GM12878 (cell line): Measurements from ENCODE around the gene TBC1D32. TPM values are rescaled to one million over a fixed set of nuclear protein-coding genes. Genes with fewer than 3 reads are reported as not detected.
A peak's percentile ranks its signal among the peaks of the same experiment; 100 is the strongest.

Experiments used
- ATAC-seq: fragments of 200-7000 bp; cut with Tn5 transposase; 3 replicates; pipeline ENCODE4 v1.9.1; 2020; ENCODE audit warnings: mild to moderate bottlenecking, moderate library complexity
- BruUV-seq: library from RNA; stranded (reverse); fragments of 400-500 nt; replicated peaks from 2 replicates; lab custom pipeline; 2021; lab: Mats Ljungman, UMichigan
- CTCF ChIA-PET: fragments of 300-600 bp; sonication (Branson Sonifier 250); formaldehyde crosslinking; extraction: SDS; loops from one replicate; lab custom pipeline; 2021; ENCODE audit warnings: inconsistent platforms; lab: Yijun Ruan, JAX
- POLR2A ChIA-PET: fragments of 350-600 bp; formaldehyde crosslinking; extraction: SDS; loops from one replicate; lab custom pipeline; 2021; ENCODE audit warnings: inconsistent platforms; lab: Charles Lee
- RAD21 ChIA-PET: fragments of 300-600 bp; sonication (Branson Sonifier 250); formaldehyde crosslinking; loops from one replicate; lab custom pipeline; 2023; ENCODE audit warnings: antibody characterized with exemption; ENCODE audit not compliant: unreplicated experiment; lab: Charles Lee
- SMC1A ChIA-PET: fragments of 300-600 bp; sonication (Branson Sonifier 250); formaldehyde crosslinking; loops from one replicate; lab custom pipeline; 2023; ENCODE audit not compliant: unreplicated experiment, uncharacterized antibody; lab: Charles Lee
- DNase-seq: peaks from one replicate; pipeline ENCODE4 v3.0.0-alpha.2; 2011; ENCODE audit warnings: low read depth, low spot score
- FAIRE-seq: peaks from 3 replicates; lab custom pipeline; 2011; peaks lifted over from hg19 to GRCh38; lab: Jason Lieb, UNC
- H2AFZ ChIP-seq: 2 replicates; pipeline ENCODE4 v1.6.0; 2011; ENCODE audit warnings: low read depth, low read length, control low read depth; ENCODE audit not compliant: control insufficient read depth
- H3K27ac ChIP-seq: 2 replicates; pipeline ENCODE4 v1.5.1; 2011; ENCODE audit warnings: control low read depth; ENCODE audit not compliant: control insufficient read depth, insufficient read depth
- H3K27me3 ChIP-seq, 2 experiments: replicated peaks in 1 of 2; 2 replicates each; pipeline versions ENCODE4 v1.6.0 to v1.6.1; 2011; ENCODE audit warnings: low read length in 1 of 2; ENCODE audit not compliant: control insufficient read depth in 2 of 2, insufficient read depth in 2 of 2
- H3K36me3 ChIP-seq, 2 experiments: 2 replicates each; pipeline ENCODE4 v1.5.1; 2011; ENCODE audit warnings: low read length in 1 of 2; ENCODE audit not compliant: control insufficient read depth in 2 of 2, insufficient read depth in 2 of 2
- H3K4me1 ChIP-seq: 2 replicates; pipeline ENCODE4 v1.6.1; 2011; ENCODE audit warnings: mild to moderate bottlenecking, low read length, moderate library complexity, mixed read lengths; ENCODE audit not compliant: control insufficient read depth, insufficient read depth
- H3K4me2 ChIP-seq: 2 replicates; pipeline ENCODE4 v1.6.0; 2011; ENCODE audit warnings: control low read depth; ENCODE audit not compliant: control insufficient read depth, insufficient read depth
- H3K4me3 ChIP-seq: fragments of 200-600 bp; sonication (generic); 2 replicates; pipeline ENCODE4 v1.5.1; 2016
- H3K79me2 ChIP-seq: 2 replicates; pipeline ENCODE4 v1.6.0; 2011; ENCODE audit warnings: low read length; ENCODE audit not compliant: control insufficient read depth, insufficient read depth
- H3K9ac ChIP-seq: 2 replicates; pipeline ENCODE4 v1.8.0; 2011; ENCODE audit warnings: low read length, control low read depth, mixed read lengths; ENCODE audit not compliant: control insufficient read depth, insufficient read depth
- H3K9me3 ChIP-seq: replicated peaks from 3 replicates; pipeline ENCODE4 v1.5.1; 2011; ENCODE audit warnings: mild to moderate bottlenecking, low read length; ENCODE audit not compliant: control insufficient read depth, insufficient read depth
- H4K20me1 ChIP-seq: 2 replicates; pipeline ENCODE4 v1.6.0; 2011; ENCODE audit not compliant: control insufficient read depth, insufficient read depth
- CBX5 ChIP-seq: sonication (generic); IDR thresholded peaks from 2 replicates; pipeline ENCODE4 v1.6.1; 2016; ENCODE audit warnings: low read depth, moderate library complexity, mild to moderate bottlenecking, inconsistent platforms
- HDAC6 ChIP-seq: fragments of 200-600 bp; sonication (generic); IDR thresholded peaks from one replicate; pipeline ENCODE4 v1.8.0; 2017; ENCODE audit warnings: antibody characterized with exemption; ENCODE audit not compliant: unreplicated experiment
- KLF5 ChIP-seq: fragments of 450-650 bp; IDR thresholded peaks from 2 replicates; pipeline ENCODE4 v1.6.1; 2014; ENCODE audit warnings: mild to moderate bottlenecking; ENCODE audit not compliant: partially characterized antibody
- MXI1 ChIP-seq: fragments of 150-350 bp; IDR thresholded peaks from 2 replicates; pipeline ENCODE4 v1.6.1; 2011; ENCODE audit warnings: low read depth, mild to moderate bottlenecking, inconsistent platforms, low read length, improper control_type of control experiment
- MYB ChIP-seq: fragments of 150-350 bp; IDR thresholded peaks from 2 replicates; pipeline ENCODE4 v1.6.1; 2014; ENCODE audit warnings: mild to moderate bottlenecking, low read depth, low read length, borderline replicate concordance
- PML ChIP-seq: IDR thresholded peaks from 2 replicates; pipeline ENCODE4 v1.6.1; 2012; ENCODE audit warnings: low read length, inconsistent platforms
- POLR2A ChIP-seq: IDR thresholded peaks from 2 replicates; pipeline ENCODE4 v1.6.1; 2011; ENCODE audit warnings: low read depth, mild to moderate bottlenecking, low read length
- RAD51 ChIP-seq: fragments of 450-650 bp; IDR thresholded peaks from 2 replicates; pipeline ENCODE4 v1.6.1; 2016; ENCODE audit warnings: moderate library complexity, mild to moderate bottlenecking, inconsistent platforms
- SMAD1 ChIP-seq: fragments of 450-650 bp; IDR thresholded peaks from 2 replicates; pipeline ENCODE4 v1.6.1; 2018; ENCODE audit warnings: mild to moderate bottlenecking, low read depth; ENCODE audit not compliant: partially characterized antibody
- TCF7 ChIP-seq: IDR thresholded peaks from 2 replicates; pipeline ENCODE4 v1.6.1; 2014; ENCODE audit warnings: antibody characterized with exemption, borderline replicate concordance
- ZBED1 ChIP-seq: IDR thresholded peaks from 2 replicates; pipeline ENCODE4 v1.6.1; 2016; ENCODE audit warnings: borderline replicate concordance
- in situ Hi-C: fragments of 300-500 bp; cut with MboI; formaldehyde crosslinking; loops from 9 replicates; pipeline ENCODE4 v1.14.3; 2018; ENCODE audit warnings: mixed read lengths
- intact Hi-C: fragments of 100-400 bp; cut with micrococcal nuclease; formaldehyde crosslinking; loops from one replicate; pipeline ENCODE4 v1.14.2; 2022; ENCODE audit not compliant: unreplicated experiment
- polyA plus RNA-seq, 11 experiments: library from polyadenylated mRNA; depleted of rRNA in 4 of 11; unstranded in 6 of 11; stranded (reverse) in 5 of 11; fragments of >200 nt; fragmentation: Nextera tagmentation in 4 of 11; fragmentation: Illumina TruSeq in 1 of 11; extraction: Ambion mirVana in 4 of 11; extraction: Trizol in 1 of 11; gene quantifications; 1 replicate in 1 of 11; 2 replicates in 10 of 11; pipeline versions ENCODE4 v1.2.1 to v1.2.3, GENCODE V29; 2011 to 2016; ENCODE audit warnings: inconsistent platforms in 2 of 11, missing spikeins in 2 of 11, low read depth in 1 of 11
- total RNA-seq, 4 experiments: library from RNA; depleted of rRNA in 3 of 4; stranded (reverse); fragments of >200 nt in 3 of 4; fragmentation: Illumina TruSeq in 1 of 4; extraction: Trizol in 1 of 4; gene quantifications; 2 replicates each; pipeline versions ENCODE4 v1.2.1 to v1.2.3, GENCODE V29; 2013 to 2021
- TF ChIP-seq, protein P1 (sequence below): IDR thresholded peaks from 2 replicates; pipeline ENCODE4 v1.6.1; 2011; ENCODE audit warnings: mild to moderate bottlenecking, low read depth, low read length, moderate library complexity; ENCODE audit not compliant: insufficient replicate concordance
- TF ChIP-seq, protein P2 (sequence below): fragments of 450-650 bp; IDR thresholded peaks from 2 replicates; pipeline ENCODE4 v1.6.1; 2014; ENCODE audit warnings: mild to moderate bottlenecking
- TF ChIP-seq, protein P3 (sequence below): IDR thresholded peaks from 2 replicates; pipeline ENCODE4 v1.6.1; 2011; ENCODE audit warnings: low read depth, low read length, improper control_type of control experiment, borderline replicate concordance
- TF ChIP-seq, protein P4 (sequence below): IDR thresholded peaks from 2 replicates; pipeline ENCODE4 v1.6.1; 2011; ENCODE audit warnings: low read depth, mild to moderate bottlenecking, low read length, moderate library complexity, borderline replicate concordance; ENCODE audit errors: extremely low read depth

The TBC1D32 gene
- total and polyA plus RNA-seq, 10 of the 15 experiments (the other 5 are each of a cell fraction or from before 2014, with no cell fraction given), result 2.2 to 10.2 (median 4.1) TPM

DNA sequence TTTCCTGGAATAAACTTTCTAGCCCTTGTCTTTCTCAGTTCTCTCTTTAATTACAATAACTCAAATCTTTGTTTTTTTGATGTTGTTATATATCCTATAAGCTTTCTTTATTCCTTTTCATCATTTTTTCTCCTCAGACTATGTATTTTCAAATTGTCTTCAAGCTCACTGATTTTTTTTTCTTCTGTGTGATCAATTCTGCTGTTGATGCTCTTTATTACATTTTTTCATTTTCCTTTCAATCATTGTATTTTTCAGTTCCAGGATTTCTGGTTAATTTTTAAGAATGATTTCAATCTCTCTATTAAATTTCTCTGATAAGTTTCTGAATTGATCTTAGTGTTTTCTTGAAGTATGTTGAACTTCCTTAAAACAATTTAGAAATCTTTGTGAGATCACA lies 209.7 kb downstream of the TBC1D32 start:
- Histone ChIP-seq H3K27ac (no peak overlapping the region), H3K4me1 (no peaks in the 10 kb centered on the region), H3K4me2 (no peak overlapping the region), H3K9me3 (peaks cover 3% of the 10 kb centered on the region; the same call in 2 of the 3 replicates), H3K9ac (no peak overlapping the region), H3K79me2 (no peaks in the 10 kb centered on the region), H3K4me3 (no peak overlapping the region), H3K27me3 (no peaks in the 10 kb centered on the region), H3K36me3 (no peaks in the 10 kb centered on the region; a peak in 2 of 4 replicates), H2AFZ (no peak overlapping the region), H4K20me1 (no peaks in the 10 kb centered on the region)
- FAIRE-seq (no peak), ATAC-seq (no peak), DNase-seq (no peak)
- ChIA-PET RAD21 (interaction anchor here (0.6 kb wide), 1 partner anchor 32 kb away, joined by 3 read pairs; no protein-coding TSS in a partner anchor), POLR2A (no interaction called here), SMC1A (interaction anchor here (0.9 kb wide), 1 partner anchor 29 kb away, joined by 3 read pairs; no protein-coding TSS in a partner anchor), CTCF (interaction anchor here (0.6 kb wide), 1 partner anchor 393 kb away, joined by 3 read pairs; no protein-coding TSS in a partner anchor)
- TF ChIP-seq CBX5, result 0 out of 2 replicates have a peak, but pooled peaks have one; percentile 53
- no peak for TF ChIP-seq ZBED1
- BruUV-seq, result no TSS peak
- in situ Hi-C loops, result no loop called here
- intact Hi-C loops, result no loop called here

DNA sequence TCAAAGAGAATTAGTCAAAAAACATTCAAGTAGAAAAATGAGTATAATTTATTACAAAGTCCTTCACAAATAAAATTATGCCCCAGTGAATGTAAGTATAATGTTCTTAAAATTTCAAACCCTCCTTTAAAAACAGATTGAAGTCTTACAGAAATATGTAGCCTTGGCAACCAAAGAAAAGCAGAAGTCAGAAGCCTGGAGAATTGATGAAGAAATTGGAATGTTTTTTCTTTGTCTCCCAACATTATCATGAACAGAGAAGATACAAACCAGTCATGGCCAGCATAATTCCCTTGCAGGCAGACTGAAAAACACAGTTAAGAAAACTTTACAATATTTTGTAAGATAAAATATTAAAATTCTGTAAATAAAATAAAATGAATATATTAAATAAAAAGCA lies 221.9 kb downstream of the TBC1D32 start:
- SMC1A ChIA-PET, result no interaction called here
- CTCF ChIA-PET, result no interaction called here
- TF ChIP-seq, protein P1, sequence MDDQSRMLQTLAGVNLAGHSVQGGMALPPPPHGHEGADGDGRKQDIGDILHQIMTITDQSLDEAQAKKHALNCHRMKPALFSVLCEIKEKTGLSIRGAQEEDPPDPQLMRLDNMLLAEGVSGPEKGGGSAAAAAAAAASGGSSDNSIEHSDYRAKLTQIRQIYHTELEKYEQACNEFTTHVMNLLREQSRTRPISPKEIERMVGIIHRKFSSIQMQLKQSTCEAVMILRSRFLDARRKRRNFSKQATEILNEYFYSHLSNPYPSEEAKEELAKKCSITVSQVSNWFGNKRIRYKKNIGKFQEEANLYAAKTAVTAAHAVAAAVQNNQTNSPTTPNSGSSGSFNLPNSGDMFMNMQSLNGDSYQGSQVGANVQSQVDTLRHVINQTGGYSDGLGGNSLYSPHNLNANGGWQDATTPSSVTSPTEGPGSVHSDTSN, result no peak
- no peak for TF ChIP-seq HDAC6
- no peak for TF ChIP-seq MXI1
- TF ChIP-seq, protein P2, sequence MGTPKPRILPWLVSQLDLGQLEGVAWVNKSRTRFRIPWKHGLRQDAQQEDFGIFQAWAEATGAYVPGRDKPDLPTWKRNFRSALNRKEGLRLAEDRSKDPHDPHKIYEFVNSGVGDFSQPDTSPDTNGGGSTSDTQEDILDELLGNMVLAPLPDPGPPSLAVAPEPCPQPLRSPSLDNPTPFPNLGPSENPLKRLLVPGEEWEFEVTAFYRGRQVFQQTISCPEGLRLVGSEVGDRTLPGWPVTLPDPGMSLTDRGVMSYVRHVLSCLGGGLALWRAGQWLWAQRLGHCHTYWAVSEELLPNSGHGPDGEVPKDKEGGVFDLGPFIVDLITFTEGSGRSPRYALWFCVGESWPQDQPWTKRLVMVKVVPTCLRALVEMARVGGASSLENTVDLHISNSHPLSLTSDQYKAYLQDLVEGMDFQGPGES, result no peak
- no peak for TF ChIP-seq POLR2A
- TF ChIP-seq PML, result no peak
- no peak for TF ChIP-seq MYB
- no peak for TF ChIP-seq TCF7
- no peak for TF ChIP-seq SMAD1
- TF ChIP-seq KLF5, result no peak
- TF ChIP-seq, protein P3, sequence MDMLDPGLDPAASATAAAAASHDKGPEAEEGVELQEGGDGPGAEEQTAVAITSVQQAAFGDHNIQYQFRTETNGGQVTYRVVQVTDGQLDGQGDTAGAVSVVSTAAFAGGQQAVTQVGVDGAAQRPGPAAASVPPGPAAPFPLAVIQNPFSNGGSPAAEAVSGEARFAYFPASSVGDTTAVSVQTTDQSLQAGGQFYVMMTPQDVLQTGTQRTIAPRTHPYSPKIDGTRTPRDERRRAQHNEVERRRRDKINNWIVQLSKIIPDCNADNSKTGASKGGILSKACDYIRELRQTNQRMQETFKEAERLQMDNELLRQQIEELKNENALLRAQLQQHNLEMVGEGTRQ, result no peak
- TF ChIP-seq RAD51, result no peak
- TF ChIP-seq, protein P4, sequence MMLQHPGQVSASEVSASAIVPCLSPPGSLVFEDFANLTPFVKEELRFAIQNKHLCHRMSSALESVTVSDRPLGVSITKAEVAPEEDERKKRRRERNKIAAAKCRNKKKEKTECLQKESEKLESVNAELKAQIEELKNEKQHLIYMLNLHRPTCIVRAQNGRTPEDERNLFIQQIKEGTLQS, result no peak

More for the DNA sequence above, 221.9 kb downstream of the TBC1D32 start:
- Histone ChIP-seq H3K9ac (no peak overlapping the region), H3K36me3 (no peaks in the 10 kb centered on the region), H4K20me1 (no peaks in the 10 kb centered on the region), H3K4me1 (no peaks in the 10 kb centered on the region), H3K4me3 (no peak overlapping the region), H3K4me2 (no peak overlapping the region), H3K9me3 (no peaks in the 10 kb centered on the region), H2AFZ (no peak overlapping the region), H3K27me3 (no peaks in the 10 kb centered on the region), H3K79me2 (no peaks in the 10 kb centered on the region), H3K27ac (no peak overlapping the region)
- ATAC-seq (no peak), FAIRE-seq (no peak), DNase-seq (no peak)
- ChIA-PET RAD21 (no interaction called here), POLR2A (no interaction called here)
- intact Hi-C loops (no loop called here), in situ Hi-C loops (no loop called here)
- BruUV-seq, result no TSS peak
